HG03025 (cell line): Measurements from ENCODE around the gene PARD3.
"Not testable (repeated sequence)": the region's sequence is repeated elsewhere in the genome, so short reads cannot be mapped to it uniquely, and the experiment has no call there.

Source experiments
- ATAC-seq: cut with Tn5 transposase; IDR thresholded peaks from one replicate; pipeline ENCODE4 v1.9.1; 2021; ENCODE audit warnings: mild to moderate bottlenecking, moderate library complexity; ENCODE audit not compliant: unreplicated experiment, low FRiP score

PARD3 gene

DNA sequence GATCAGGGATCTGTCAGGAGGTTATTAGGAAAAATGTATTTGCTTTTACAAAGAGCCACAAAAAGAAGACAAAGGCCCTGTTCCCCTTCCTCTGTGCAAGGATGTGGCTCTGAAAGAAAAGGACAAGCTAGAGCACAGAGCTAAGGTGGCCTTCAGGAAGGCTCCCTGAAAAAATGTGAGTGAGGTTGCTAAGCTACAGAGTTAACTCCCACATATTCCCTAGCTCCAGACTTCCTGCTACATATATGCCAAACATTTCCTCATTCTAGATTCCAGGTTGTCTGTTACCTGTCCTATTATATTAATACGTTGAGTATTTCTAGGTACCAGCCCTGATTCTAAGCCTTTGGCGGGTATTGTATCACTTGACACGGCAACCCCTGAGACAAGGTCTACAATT lies 369.0 kb downstream of the PARD3 start:
- no peak for ATAC-seq

DNA sequence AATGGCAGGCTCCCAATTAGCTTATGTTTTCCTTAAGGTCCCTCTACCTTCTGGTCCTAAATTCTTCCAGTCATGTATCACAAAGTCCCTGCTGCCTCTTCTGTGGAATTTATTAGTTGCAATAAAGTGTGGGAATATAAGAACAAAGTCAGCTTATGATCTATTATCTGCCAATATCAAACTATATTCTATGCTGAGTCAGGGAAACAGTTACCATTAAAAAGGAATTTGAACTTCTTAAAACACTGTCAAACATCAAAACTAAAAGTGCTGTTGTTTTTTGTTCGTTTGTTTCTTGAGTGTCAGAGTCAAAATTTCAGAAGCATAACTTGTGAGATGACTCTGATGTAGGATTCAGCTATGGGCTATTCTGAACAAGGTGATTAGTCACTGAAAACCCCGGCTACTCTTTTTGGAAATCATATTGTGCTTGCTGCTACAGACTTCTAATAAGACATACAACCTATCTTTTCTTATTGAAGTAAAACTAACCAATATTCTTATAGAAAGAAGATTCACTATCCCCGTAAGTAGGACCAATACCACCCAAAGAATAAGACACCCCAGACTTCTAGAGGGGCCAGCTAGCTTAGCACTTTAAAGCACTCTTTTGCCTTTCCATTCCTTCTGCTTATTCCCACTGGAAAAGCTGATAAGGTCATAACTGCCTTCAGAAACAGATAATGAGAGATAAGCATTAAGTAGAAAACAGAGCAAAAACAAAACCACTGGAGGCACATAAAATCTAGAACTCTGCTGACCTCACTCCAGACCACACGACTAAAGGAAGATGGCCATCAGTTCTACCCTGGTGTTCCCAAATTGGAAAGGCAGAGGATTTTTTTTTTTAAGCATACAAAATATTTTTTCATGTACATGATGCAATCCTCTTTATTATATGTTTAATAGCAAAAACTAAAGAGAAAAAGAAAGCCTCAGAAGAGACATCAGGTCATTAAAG lies 370.6 kb downstream of the PARD3 start:
- ATAC-seq, result no peak

DNA sequence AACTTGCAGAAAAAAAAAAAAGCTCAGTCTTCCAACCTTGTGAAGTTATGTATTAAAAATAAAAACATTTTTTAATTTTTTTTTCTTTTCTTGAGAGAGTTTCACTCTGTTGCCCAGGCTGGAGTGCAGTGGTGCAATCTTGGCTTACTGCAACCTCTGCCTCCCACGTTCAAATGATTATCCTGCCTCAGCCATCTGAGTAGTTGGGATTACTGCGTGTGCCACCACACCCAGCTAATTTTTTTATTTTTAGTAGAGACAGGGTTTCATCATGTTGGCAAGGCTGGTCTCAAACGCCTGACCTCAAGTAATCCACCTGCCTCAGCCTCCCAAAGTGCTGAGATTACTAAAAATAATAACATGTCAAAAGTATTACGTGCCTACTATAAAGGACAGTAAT lies 375.7 kb downstream of the PARD3 start:
- not testable (repeated sequence) for ATAC-seq

DNA sequence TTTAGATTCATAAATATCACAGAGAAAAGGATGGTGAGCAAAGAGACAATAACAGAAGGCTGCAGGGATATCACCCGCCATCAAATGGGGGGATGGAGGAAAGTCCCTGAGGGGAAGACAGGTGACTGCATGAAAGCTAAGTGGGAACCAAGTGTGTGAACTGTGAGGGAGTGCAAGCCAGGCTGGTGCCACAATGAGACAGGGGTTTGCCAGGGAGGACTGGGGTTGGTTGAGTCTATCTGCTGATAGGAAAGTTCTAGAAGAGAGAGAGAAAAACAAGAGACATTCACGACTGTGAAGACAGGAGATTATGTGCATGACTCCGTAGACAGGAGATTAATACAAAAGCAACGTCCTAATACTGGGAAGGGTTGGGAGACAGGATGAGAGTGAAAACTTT lies 376.4 kb downstream of the PARD3 start:
- no peak for ATAC-seq

DNA sequence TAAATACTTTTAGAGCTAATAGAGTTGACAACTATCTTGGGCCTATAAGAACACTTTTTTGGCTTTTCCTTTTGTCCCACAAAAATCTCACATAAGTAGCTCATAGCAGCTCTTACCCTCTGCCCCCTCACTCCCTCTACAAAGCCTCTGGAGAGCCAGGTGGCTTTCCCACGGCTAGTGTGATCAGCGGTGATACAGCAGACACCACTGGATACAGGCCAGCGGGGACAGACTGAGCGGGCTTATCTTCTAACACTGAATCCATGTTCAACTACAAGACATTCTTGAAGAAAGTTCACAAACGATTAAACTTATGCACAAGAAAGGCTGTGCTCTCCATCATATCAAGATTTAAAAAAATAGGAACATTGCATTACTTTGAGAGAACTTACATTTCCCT lies 377.2 kb downstream of the PARD3 start:
- no peak for ATAC-seq

DNA sequence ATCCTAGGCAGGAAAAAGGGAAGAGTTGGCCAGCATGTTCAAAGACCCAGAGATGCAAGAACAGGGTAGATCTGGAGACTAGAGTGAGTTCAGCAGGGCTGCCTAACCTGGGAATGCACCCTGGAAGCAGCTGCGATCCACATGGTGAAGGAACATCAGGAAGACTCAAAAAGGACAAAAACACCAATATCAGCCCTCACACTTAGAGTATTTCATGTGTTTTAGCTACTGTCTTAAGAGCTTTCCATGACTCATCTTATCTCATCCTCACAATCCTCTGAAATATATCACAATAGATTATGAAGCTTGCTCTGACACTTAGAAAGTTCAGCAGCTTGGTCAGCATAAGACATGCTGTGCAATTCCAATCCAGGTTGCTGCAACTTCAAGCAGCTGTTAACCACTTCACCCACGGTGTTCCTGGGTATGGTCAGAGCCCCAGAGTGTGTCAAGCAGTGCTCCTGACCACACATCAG lies 380.9 kb downstream of the PARD3 start:
- ATAC-seq, result no peak

DNA sequence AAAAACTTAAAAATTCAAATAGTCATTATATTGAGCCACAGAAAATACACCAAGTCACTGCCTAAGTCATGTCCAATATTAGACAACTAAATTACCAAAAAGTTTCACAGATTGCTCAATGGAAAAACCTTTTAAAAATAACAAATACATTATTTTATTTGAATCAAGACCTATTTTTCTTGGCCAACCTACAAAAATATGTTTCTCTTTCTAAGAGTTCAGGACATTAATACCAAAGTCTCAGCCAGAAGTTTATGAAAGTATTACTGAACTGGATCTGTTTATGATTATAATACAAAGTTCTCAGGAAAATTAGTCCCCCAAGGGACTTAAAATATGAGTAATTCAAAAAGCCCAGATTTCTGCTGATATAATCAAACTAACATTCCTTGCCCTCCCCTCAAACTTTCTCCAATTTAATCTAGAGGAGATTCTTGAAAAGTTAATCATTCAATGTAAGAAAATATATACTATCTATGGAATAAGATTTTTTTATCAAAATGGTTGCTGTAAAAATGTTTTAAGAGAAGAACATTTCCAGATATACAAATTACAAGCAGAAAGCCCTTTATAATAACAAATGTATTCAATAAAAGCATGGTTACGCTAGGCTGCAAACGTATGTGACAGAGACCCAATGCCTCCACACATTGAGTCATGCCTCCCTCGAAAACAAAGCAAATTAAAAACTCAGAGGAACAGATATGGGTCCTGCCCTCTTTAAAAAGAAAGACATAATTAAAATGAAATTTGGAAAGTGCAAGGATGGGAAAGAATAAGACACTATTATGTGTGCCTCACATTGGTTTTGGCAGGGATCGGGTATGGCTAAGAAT lies 381.6 kb downstream of the PARD3 start:
- ATAC-seq, result no peak

DNA sequence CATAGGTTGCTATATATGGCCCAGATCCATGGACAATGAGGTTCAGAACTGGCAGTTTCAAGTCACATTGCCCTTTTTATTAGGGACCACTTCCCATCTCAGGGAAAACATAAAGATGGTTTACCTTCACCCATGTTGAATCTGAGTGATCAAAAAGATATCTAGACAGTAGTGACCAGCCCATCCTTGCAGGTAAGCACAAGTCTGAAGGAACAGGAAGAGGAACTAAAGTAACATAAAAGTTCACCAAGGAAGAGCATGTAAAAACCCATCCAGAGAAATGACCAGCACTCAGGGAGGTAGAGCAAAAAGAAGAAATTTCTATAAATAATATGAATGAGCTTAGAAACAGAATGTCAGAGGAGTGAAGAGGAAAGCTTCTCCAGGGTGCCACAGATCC lies 382.5 kb downstream of the PARD3 start:
- ATAC-seq, result no peak

DNA sequence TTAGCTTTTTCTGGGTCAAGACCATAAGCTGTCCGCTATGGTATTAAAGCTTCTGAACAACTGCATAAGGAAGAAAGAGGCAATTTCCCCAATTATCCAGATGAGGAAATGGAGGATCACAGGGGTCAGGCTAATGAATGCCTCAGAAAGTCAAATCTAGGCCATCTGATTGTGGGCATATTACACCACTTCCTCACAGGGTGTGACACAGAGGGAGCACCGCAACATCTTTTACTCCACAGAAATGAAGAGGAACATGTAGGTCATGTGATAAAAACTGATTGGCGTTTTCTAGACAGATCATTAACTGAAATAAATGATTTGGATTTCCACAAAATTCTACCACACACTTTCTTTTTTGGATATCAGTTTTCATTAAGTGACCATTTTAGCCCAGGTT lies 384.4 kb downstream of the PARD3 start:
- ATAC-seq, result no peak

DNA sequence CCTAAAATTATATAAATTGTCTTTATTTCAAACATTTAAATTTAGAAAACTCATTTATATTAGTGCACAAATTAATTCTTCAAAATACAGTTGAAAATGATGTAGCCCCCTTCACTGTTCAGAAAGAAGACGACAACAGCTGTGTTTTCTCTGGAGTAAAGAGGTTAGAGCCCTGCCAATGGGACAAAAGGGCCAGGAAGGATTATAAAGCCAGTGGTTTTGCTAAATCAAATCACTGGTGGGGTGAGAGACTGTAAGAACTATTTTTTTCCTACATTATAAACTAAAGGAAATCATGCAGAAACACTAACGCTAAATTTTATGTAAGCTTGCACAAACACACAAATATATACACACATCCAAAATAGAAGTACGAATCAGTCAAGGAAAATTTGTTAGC lies 386.6 kb downstream of the PARD3 start:
- ATAC-seq, result no peak

DNA sequence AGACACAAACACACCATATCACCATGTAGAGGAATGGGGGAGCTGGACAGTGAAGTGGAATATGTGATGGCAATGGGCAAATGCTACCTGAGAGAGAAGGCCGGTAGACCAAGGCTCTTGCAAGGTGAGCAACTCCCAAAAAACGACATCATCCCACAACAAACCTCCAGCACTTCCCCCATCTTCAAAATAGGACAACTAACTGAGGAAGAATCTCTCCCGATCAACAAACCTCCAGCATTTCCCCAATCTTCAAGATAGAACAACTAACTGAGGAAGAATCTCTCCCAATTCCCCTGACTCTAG lies 387.2 kb downstream of the PARD3 start:
- ATAC-seq, result no peak

DNA sequence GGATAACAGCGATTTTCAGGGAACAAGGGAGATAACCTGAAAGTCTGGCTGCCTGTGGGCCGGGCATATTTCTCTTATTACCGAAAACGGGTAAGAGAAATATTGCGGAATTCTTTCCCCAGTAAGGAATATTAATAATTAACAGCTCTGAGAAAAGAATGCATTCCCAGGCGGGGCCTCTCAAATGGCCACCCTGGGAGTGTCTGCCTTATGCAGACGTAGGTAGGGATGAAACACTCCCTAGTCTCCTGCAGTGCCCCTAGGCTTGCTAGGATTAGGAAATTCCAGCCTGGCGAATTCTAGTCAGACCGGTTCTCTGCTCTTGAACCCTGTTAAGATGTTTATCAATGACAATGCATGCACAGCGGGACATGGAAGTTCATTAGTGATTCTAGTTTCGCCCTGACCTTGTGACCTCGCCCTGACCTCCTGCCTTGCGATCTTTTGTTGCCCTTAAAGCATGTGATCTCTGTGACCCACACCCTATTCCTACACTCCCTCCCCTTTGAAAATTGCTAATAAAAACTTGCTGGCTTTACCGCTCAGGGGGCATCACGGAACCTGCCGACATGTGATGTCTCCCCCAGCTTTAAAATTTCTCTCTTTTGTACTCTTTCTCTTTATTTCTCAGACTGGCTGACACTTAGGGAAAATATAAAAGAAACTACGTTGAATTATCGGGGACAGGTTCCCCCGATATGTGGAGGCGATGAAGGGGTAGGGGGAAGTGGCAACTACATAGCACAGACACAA lies 387.8 kb downstream of the PARD3 start:
- ATAC-seq, result not testable (repeated sequence)

DNA sequence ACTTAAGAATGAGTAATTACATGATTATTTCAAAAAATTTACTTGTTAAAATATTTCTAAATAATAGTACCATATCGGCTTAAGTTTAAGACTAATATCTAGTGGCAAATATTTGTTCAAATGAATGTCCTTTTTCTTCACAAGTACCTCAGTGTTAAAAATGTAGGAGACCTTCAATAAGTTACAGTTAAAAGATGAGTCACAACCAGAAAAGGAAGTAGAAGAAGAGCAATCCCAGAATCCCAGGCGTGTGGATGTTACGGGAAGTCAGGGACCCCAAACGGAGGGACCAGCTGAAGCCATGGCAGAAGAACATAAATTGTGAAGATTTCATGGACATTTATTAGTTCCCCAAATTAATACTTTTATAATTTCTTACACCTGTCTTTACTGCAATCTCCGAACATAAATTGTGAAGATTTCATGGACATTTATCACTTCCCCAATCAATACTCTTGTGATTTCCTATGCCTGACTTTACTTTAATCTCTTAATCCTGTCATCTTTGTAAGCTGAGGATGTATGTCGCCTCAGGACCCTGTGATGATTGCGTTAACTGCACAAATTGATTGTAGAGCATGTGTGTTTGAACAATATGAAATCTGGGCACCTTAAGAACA lies 388.4 kb downstream of the PARD3 start:
- not testable (repeated sequence) for ATAC-seq

DNA sequence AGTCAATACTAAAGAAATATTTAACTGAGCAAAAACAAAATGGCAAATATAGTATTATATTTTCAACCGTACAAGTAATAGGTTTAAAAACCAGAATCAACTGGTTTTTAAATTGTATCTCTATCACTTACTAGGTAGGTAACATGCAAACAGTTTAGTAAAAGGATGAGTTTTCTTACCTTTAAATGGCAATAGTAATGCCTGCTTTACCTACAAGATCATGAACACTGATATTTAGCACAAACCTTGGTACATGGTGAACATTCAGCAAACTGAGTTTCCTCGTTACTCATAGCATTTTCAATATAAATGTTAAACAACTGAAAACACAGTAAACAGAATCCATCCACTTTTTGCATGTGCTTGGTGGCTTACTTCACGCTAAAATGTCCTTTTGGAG lies 389.1 kb downstream of the PARD3 start:
- ATAC-seq, result no peak

DNA sequence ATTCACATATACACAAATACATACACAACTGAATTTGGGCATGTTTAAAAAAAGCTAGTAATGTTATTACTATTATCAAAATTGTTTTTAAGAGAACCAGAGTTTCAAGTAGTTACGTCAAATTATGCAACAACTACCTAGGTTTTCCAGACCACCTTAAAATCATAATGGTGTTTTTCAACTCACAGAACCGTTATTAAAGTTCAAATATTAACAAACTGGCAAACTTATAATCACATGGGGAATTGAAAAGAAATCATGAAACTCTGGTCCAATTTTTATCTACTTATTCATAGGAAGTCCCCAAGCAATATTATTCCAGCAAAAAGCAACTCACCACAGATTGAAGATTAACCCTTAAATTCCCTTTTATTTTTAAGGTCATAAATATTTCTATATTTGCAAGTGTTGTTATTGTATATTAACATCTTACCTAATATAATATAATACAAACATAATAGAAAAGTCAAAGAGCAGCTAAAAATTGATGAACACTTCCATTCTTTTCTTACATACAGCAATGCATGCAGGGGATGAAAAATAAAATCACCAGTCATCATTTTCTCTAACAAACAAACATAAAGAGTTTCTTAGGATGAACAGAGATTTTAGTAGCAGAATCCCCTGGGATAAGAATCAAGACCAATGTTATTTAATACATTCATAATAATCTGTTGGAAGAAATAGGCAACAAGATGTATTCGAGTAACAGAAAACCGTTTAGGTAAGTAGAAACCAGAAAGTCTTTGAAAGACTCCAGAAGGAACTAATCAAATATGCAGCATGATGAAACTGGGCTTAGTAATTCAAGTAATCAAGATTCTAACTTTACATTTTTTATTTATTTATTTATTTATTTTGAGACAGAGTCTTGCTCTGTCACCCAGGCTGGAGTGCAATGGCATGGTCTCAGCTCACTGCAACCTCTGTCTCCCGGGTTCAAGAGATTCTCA lies 391.1 kb downstream of the PARD3 start:
- ATAC-seq, result no peak

DNA sequence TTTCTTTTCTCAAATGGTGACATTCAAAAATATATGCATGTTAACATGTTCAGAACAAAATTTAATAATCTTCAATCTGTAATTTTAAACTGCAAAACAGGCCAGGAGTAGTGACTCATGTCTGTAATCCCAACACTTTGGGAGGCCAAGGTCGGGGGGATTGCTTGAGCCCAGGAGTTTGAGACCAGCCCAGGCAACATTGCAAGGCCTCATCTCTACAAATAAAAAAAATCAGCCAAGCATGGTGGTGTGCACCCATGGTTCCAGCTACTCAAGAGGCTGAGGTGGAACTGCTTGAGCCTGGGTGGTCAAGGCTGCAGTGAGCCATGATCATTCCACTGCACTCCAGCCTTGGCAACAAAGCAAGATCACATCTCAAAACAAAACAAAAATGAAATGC lies 394.3 kb downstream of the PARD3 start:
- no peak for ATAC-seq

DNA sequence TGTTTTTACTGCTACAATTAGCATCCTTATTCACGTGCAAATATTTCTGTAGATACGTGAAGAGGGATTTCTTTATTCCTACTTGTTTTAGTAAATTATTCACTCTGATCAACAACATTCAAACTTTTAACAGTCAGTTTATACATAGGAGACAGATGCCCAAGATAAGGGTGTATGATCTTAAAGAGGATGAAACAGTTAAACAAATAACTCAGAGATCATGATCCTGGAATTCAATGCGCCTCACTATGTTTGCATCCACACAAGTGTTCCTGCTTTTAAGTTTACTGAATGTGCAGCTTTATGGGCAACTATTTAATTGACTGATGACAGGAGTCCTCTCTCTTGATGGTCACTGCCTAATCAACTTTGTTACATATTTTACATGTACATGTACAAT lies 394.8 kb downstream of the PARD3 start:
- no peak for ATAC-seq

DNA sequence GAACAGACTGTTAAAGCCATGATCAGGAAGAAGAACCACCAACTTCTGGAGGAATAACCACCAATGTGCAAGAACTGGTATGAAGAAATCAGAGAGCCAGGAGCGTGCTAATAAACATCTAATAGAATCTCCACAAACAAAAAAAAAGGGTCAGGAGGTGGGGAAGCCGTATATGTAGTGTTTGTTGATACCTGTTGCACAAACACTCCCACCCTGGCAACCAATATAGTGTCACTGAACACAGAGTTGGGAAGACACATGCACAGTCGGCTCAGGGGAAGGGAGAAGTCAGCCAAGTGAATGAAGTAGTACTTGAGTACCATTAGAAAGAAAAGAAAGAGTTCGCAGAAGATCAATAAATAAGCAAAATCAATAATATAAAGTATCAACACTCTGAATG lies 400.1 kb downstream of the PARD3 start:
- no peak for ATAC-seq
